ENCODE measurements around the gene B3GAT2. TPM values are rescaled to one million over a fixed set of nuclear protein-coding genes. Genes with fewer than 3 reads are reported as not detected.

Gene B3GAT2
- total and polyA plus RNA-seq, 2 experiments from 2014 or later, result 0.92 to 1.3 TPM

DNA sequence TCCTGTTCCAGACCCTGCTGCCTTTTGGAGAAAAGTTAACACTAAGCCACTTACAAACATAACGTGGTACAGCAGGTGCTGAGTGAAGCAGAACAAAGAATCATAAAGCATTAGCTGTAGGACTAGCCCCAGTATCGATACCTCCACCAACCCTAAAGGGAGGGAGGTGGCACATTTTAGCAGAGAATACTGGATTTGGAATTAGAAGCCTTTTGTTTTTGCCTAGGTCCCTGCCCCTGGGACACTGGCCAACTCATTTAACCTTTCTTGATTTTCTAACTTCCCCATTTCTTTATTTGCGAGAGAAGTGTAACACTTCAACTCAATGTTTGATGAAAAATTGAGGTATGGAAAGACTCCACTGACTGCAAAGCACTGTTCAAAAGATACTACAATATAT, 93.5 kb downstream of the B3GAT2 start:
- no peak for DNase-seq (ENCODE audit: low read depth in 1 of 2, low spot score in 1 of 2)
- no peak overlapping the region for H3K27ac ChIP-seq

DNA sequence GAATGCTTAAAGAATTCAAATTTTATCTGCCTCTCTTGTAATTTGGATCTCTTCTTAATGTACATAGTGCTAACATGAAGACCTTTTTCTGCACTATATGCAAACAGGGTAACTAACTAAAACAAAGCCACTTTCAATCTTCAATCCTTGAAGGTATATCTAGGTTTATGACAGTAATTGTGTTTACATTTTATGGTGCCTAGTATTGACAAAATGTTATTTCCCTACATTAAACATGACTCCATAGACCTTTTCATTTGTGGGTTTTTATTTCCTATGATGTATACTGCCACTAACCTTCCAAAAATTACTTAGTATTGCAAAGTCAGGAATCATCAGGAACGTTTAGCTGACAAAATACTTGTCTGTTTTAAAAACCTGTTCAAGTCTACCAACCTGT, 95.9 kb downstream of the B3GAT2 start:
- Histone ChIP-seq H3K27ac (no peak overlapping the region), H3K27me3 (no peaks in the 10 kb centered on the region), H3K36me3 (peaks cover 12% of the 10 kb centered on the region), H3K9me3 (ENCODE audit: low read depth) (no peaks in the 10 kb centered on the region), H3K4me1 (ENCODE audit: low read depth) (no peaks in the 10 kb centered on the region), H3K4me3 (no peak overlapping the region)
- no peak for DNase-seq (ENCODE audit: low read depth in 1 of 2, low spot score in 1 of 2)
- TF ChIP-seq, protein P1, sequence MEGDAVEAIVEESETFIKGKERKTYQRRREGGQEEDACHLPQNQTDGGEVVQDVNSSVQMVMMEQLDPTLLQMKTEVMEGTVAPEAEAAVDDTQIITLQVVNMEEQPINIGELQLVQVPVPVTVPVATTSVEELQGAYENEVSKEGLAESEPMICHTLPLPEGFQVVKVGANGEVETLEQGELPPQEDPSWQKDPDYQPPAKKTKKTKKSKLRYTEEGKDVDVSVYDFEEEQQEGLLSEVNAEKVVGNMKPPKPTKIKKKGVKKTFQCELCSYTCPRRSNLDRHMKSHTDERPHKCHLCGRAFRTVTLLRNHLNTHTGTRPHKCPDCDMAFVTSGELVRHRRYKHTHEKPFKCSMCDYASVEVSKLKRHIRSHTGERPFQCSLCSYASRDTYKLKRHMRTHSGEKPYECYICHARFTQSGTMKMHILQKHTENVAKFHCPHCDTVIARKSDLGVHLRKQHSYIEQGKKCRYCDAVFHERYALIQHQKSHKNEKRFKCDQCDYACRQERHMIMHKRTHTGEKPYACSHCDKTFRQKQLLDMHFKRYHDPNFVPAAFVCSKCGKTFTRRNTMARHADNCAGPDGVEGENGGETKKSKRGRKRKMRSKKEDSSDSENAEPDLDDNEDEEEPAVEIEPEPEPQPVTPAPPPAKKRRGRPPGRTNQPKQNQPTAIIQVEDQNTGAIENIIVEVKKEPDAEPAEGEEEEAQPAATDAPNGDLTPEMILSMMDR (IDR thresholded peaks at IDR 0.05; ENCODE audit: low read depth, low read length), result no peak

More for the DNA sequence above, 93.5 kb downstream of the B3GAT2 start:
- TF ChIP-seq, protein P1 (IDR thresholded peaks at IDR 0.05; ENCODE audit: low read depth, low read length), result no peak
- H3K36me3 ChIP-seq, result peaks cover 12% of the 10 kb centered on the region
- H3K4me3 ChIP-seq, result no peak overlapping the region
- no peaks in the 10 kb centered on the region for H3K27me3 ChIP-seq
- no peaks in the 10 kb centered on the region for H3K9me3 ChIP-seq (ENCODE audit: low read depth)
- H3K4me1 ChIP-seq (ENCODE audit: low read depth), result no peaks in the 10 kb centered on the region

DNA sequence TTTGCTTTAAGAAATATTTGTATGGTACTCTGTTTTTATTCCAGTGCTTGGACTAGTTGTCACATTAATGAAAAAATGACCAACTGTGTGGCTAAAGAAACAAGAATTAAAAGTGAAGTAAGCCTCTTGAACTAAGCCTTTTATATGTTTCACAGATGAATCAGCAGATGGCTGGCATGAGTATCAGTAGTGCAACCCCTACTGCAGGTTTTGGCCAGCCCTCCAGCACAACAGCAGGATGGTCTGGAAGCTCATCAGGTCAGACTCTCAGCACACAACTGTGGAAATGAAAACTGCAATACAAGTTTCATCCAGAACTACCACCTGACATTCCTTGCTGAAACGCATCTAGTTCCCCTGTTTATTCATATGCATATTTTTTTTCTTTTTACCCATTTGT, 96.8 kb downstream of the B3GAT2 start:
- Histone ChIP-seq H3K27me3 (no peaks in the 10 kb centered on the region), H3K9me3 (ENCODE audit: low read depth) (no peaks in the 10 kb centered on the region), H3K4me1 (ENCODE audit: low read depth) (no peaks in the 10 kb centered on the region), H3K36me3 (peaks cover 12% of the 10 kb centered on the region), H3K4me3 (no peak overlapping the region), H3K27ac (no peak overlapping the region)
- TF ChIP-seq, protein P1 (IDR thresholded peaks at IDR 0.05; ENCODE audit: low read depth, low read length), result no peak
- DNase-seq (ENCODE audit: low read depth in 1 of 2, low spot score in 1 of 2), result no peak

DNA sequence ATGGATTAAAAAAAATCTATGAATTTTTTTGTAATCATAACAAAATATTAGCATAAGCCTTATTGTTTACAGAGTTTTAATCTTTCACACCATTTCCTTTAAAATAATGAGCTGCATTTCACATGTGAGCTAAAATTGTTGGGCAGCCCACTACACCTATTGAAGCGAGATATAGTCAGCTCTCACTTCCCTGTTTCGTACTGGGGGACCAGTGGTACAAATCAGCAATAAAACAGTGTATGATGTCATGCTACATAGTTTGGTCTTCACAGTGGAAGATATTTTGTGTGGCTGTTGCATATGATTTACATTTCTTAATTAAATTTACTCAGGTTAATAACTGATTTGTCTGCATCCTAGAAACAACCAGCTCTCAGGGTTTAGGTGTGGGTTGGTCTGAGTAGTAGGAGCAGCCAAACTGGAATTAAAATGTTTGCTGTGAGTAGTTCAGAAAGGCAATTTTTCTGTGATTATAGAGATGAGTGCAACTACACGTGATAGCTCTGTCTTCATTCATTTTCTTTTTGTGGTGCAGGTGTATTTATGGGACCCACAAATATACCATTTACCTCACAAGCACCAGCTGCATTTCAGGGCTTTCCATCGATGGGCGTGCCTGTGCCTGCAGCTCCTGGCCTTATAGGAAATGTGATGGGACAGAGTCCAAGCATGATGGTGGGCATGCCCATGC, 99.3 kb downstream of the B3GAT2 start:
- no peaks in the 10 kb centered on the region for H3K4me1 ChIP-seq (ENCODE audit: low read depth)
- TF ChIP-seq, protein P1 (IDR thresholded peaks at IDR 0.05; ENCODE audit: low read depth, low read length), result no peak
- H3K36me3 ChIP-seq, result peaks cover 12% of the 10 kb centered on the region
- DNase-seq (ENCODE audit: low read depth in 1 of 2, low spot score in 1 of 2), result no peak
- no peaks in the 10 kb centered on the region for H3K27me3 ChIP-seq
- H3K9me3 ChIP-seq (ENCODE audit: low read depth), result no peaks in the 10 kb centered on the region
- no peak overlapping the region for H3K4me3 ChIP-seq
- H3K27ac ChIP-seq, result no peak overlapping the region

DNA sequence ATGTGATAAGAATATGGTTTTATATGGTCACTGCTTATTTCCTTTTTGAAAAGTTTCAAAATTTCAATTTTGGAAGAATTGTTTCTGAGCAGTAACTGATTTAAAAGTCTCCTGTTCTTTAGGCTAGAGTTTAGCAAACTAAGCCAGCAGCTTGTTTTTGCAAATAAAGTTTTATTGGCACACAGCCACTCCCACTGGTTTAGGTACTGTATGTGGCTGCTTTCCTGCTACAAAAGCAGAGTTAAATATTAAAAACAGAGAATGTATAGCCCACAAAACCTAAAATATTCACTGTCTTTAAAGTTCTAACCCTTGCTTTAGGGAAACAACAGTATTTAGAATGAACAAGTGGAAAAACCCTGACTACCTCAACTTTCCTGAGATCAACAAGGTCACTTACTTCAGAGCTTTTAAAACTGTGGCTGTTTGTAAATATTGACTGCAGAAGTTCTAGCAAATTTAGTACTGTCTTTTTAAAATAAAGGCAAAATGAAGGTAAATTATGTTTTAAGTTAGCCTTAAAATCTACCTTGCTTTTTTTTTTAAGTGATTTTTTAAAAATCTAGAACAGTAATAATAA, 104.1 kb downstream of the B3GAT2 start:
- TF ChIP-seq, protein P1 (IDR thresholded peaks at IDR 0.05; ENCODE audit: low read depth, low read length), result no peak
- H3K4me1 ChIP-seq (ENCODE audit: low read depth), result no peaks in the 10 kb centered on the region
- no peak overlapping the region for H3K27ac ChIP-seq
- DNase-seq (ENCODE audit: low read depth in 1 of 2, low spot score in 1 of 2), result no peak
- H3K4me3 ChIP-seq, result no peak overlapping the region
- no peaks in the 10 kb centered on the region for H3K36me3 ChIP-seq
- no peaks in the 10 kb centered on the region for H3K27me3 ChIP-seq
- no peaks in the 10 kb centered on the region for H3K9me3 ChIP-seq (ENCODE audit: low read depth)

All from cardiac muscle cell (in vitro differentiated cells and primary cell).